Tracheal epithelial cell (primary cell): Measurements from ENCODE around the gene MBD5. TPM values are rescaled to one million over a fixed set of nuclear protein-coding genes. Genes with fewer than 3 reads are reported as not detected.

Experiments
- total RNA-seq: library from RNA; depleted of rRNA; stranded (reverse); fragments of >200 nt; gene quantifications from 2 replicates; pipeline ENCODE4 v1.2.1, GENCODE V29; 2014

MBD5 gene
- total RNA-seq: 3.6 and 6.6 TPM in 2 replicates

GRCh38 chr2:148021059-148021861, at the start of gene MBD5:
MBD5 (plus strand) TSS chr2:148021091.

GRCh38 chr2:148020111-148021058, 506 bp upstream of the MBD5 start, which contains the start of gene ORC4:
ORC4 (minus strand) TSS chr2:148020737; CDS start chr2:147975958, 44,779 bp downstream.

Other genes with a start within 250 kb of the MBD5 start
- 7.2 and 10.7 TPM in 2 replicates for gene ACVR2A, start 176.1 kb upstream of the MBD5 start, total RNA-seq
- gene ORC4, start 354 bp upstream of the MBD5 start, total RNA-seq: 37.7 and 42.7 TPM in 2 replicates